Right renal cortex interstitium (tissue), 3 donors: ENCODE results near the gene GDPGP1. TPM values are rescaled to one million over a fixed set of nuclear protein-coding genes. Genes with fewer than 3 reads are reported as not detected.
"Not testable (repeated sequence)": the region's sequence is repeated elsewhere in the genome, so short reads cannot be mapped to it uniquely, and the experiment has no call there.

Source experiments
- DNase-seq, 3 donors: peaks; one replicate each; pipeline ENCODE4 v3.0.0-alpha.2; 2013; ENCODE audit warnings: low read depth in 3 of 3, low spot score in 2 of 3
- polyA plus RNA-seq, 3 donors: library from polyadenylated mRNA; unstranded; fragments of 120-200 nt; gene quantifications; one replicate each; pipeline ENCODE4 v1.2.1, GENCODE V29; 2013; ENCODE audit not compliant: insufficient read length in 3 of 3

Gene GDPGP1
- polyA plus RNA-seq, 3 donors, result 3.8 to 5.0 (median 4.3) TPM

DNA sequence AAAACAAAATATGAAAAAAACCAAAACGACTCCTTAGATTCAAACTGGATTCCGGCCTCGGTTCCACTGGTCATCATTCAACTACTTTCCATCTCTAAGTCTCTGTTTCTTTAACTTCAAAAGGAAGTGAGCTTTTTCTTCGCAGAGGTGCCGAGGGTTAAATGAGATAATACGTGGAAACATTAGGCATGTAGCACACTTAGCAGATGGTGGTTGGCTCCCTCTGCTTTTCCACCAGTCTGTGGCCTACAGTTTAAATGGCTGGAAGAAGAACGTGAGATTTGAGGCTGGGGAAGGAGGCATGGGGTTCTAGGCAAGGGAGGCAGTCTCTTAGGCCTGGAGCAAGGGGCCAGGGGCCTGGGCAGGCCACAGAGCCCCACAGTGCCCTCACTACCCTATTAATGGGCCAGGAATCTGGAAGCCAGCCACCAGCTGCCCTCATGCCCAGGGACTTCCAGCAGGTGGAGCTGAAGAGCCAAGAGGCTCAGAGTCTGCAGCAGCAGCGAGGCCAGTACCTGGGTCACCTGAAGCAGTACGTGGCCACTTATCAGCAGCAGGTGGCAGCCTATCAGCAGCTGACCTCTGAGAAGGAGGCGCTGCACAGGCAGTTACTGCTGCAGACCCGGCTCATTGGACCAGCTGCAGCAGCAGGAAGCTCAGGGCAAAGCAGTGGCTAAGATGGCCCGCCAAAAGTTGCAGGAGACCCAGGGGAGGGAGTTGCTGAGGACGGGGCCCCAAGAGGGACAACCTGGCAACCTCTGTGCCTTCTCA is 59.2 kb downstream of the GDPGP1 start:
- DNase-seq, result not testable (repeated sequence)

- no peak for DNase-seq
These were observed 60.1 kb downstream of the GDPGP1 start for GRCh38 chr15:90294159-90294558.

DNA sequence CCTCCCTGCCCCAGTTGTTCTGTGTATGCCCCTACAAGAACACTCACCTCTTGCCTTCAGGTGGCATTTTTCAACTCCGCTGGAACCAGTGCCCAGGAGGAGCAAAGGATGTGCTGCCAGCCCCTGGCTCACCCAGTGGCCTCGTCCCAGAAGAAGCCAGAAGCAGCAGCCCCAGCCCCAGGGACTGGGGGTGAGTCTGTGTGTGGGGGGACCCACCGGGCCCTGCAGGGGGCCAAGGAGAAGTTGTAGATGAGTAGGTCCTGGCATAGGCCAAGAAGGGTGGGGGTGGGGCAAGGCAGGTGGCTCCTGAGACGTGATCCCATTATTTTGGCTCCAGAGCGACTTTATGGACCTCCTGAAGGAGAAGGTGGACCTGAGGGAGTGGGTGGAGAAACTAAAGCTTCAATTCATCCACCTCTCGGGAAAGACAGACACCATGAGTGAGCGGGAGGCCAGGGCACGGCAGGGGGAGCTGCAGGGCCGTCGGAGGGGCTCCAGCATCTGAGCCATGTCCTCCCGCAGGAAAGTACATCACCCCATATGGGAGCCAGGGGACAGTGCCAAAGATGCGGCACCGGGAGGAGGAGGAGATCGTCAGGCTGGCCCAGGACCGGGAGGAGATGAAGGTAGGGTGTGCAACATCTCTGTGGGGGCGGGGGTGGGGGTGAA is 60.7 kb downstream of the GDPGP1 start:
- no peak for DNase-seq

GRCh38 chr15:90295270-90295648 is 61.2 kb downstream of the GDPGP1 start:
- DNase-seq, result no peak

Other genes starting within 250 kb of the GDPGP1 start
- 10 to 100 TPM; 15.8 to 17.4 (median 16.9) TPM for gene ZNF710, start 232.9 kb upstream of the GDPGP1 start, polyA plus RNA-seq
- 100 to 1,000 TPM; 194 to 210 (median 196) TPM for gene IDH2, start 131.7 kb upstream of the GDPGP1 start, polyA plus RNA-seq
- 10 to 100 TPM; 32.3 to 39.4 (median 33.0) TPM for gene SEMA4B, start 32.9 kb upstream of the GDPGP1 start, polyA plus RNA-seq
- gene CIB1, start 268 bp upstream of the GDPGP1 start, polyA plus RNA-seq, result 10 to 100 TPM; 55.1 to 62.0 (median 55.9) TPM
- gene TTLL13, start 15.3 kb downstream of the GDPGP1 start, polyA plus RNA-seq, result under 1 TPM; 0.12 to 0.39 (median 0.13) TPM
- 100 to 1,000 TPM; 122 to 129 (median 126) TPM for gene NGRN, start 31.5 kb downstream of the GDPGP1 start, polyA plus RNA-seq
- 1 to 10 TPM; 3.2 to 4.7 (median 4.1) TPM for gene ZNF774, start 118.1 kb downstream of the GDPGP1 start, polyA plus RNA-seq
- 100 to 1,000 TPM; 179 to 208 (median 195) TPM for gene IQGAP1, start 154.0 kb downstream of the GDPGP1 start, polyA plus RNA-seq